ENCODE measurements around the gene MMP28. TPM values are rescaled to one million over a fixed set of nuclear protein-coding genes. Genes with fewer than 3 reads are reported as not detected.

MMP28 gene
- total and polyA plus RNA-seq, 10 of the 15 experiments (the other 5 are each of a cell fraction or from before 2014, with no cell fraction given) = not detected

- Histone ChIP-seq H3K4me2 (ENCODE audit: control insufficient read depth, insufficient read depth) (no peak overlapping the region), H4K20me1 (ENCODE audit: control insufficient read depth, insufficient read depth) (no peaks in the 10 kb centered on the region), H3K9ac (ENCODE audit: control insufficient read depth, insufficient read depth, low read length) (no peak overlapping the region), H3K4me3 (no peak overlapping the region), H3K4me1 (ENCODE audit: control insufficient read depth, insufficient read depth, low read length) (no peaks in the 10 kb centered on the region), H3K9me3 (replicated peaks; ENCODE audit: control insufficient read depth, insufficient read depth, low read length) (no peaks in the 10 kb centered on the region), H3K27me3 (replicated peaks in 1 of 2; ENCODE audit: control insufficient read depth in 2 of 2, insufficient read depth in 2 of 2, low read length in 1 of 2) (peaks cover 2 to 5% of the 10 kb centered on the region in 2 experiments; a peak in 1 of 4 replicates), H3K27ac (ENCODE audit: control insufficient read depth, insufficient read depth) (no peak overlapping the region), H3K36me3 (ENCODE audit: control insufficient read depth in 2 of 2, insufficient read depth in 2 of 2, low read length in 1 of 2) (no peaks in the 10 kb centered on the region), H3K79me2 (ENCODE audit: control insufficient read depth, insufficient read depth, low read length) (no peaks in the 10 kb centered on the region), H2AFZ (ENCODE audit: control insufficient read depth, low read depth, low read length) (no peak overlapping the region)
- SMC1A ChIA-PET (ENCODE audit: uncharacterized antibody, unreplicated experiment) = interaction anchor here (0.6 kb wide), 1 partner anchor 106 kb away, joined by 3 read pairs; no protein-coding TSS in a partner anchor
- intact Hi-C loops (cut with micrococcal nuclease; ENCODE audit: unreplicated experiment) (loop anchor here (5.0 to 10.0 kb wide), 2 partner anchors 188 to 1320 kb away; no protein-coding TSS in a partner anchor), in situ Hi-C loops (cut with MboI) (loop anchor here (5.0 to 10.0 kb wide), 3 partner anchors 138 to 580 kb away; no protein-coding TSS in a partner anchor)
- CTCF ChIA-PET = interaction anchor here (1.0 to 6.0 kb wide), 4 partner anchors 13 to 132 kb away, joined by 3 to 116 read pairs (median 4); no protein-coding TSS in a partner anchor
- RAD21 ChIA-PET (ENCODE audit: unreplicated experiment) = interaction anchor here (1.2 kb wide), 1 partner anchor 132 kb away, joined by 3 read pairs; no protein-coding TSS in a partner anchor
- WGBS (ENCODE audit: insufficient coverage, insufficient replicate concordance, low lambda C conversion rate, missing lambda C conversion rate) = 20% methylated on average over 8 of the region's 8 CpGs
- TF ChIP-seq RELB (IDR thresholded peaks at IDR 0.05; ENCODE audit: low read depth) (no peak), RAD51 (IDR thresholded peaks at IDR 0.05) (no peak), CUX1 (IDR thresholded peaks at IDR 0.05; ENCODE audit: insufficient replicate concordance, low read depth, low read length) (no peak), NBN (IDR thresholded peaks at IDR 0.05) (no peak)
- DNase-seq (ENCODE audit: low read depth, low spot score) (no peak), ATAC-seq (no peak), FAIRE-seq (no peak)
- POLR2A ChIA-PET = no interaction called here
- BruUV-seq (replicated peaks) = no TSS peak
Observed at GRCh38 chr17:35744830-35745229, 50.6 kb downstream of the MMP28 start.
